Smooth muscle cell (in vitro differentiated cells): ENCODE results near the gene NBAS. TPM values are rescaled to one million over a fixed set of nuclear protein-coding genes. Genes with fewer than 3 reads are reported as not detected.

Experiments
- DNase-seq: peaks from one replicate; lab custom pipeline; 2025; ENCODE audit not compliant: unreplicated experiment; lab: John Stamatoyannopoulos, UW
- H2AFZ ChIP-seq: fragments of 200-600 bp; sonication (generic); 2 replicates; pipeline ENCODE4 v1.6.0; 2016; ENCODE audit warnings: antibody characterized with exemption, low read depth, mild to moderate bottlenecking
- H3F3A ChIP-seq: fragments of 200-600 bp; sonication (generic); 2 replicates; pipeline ENCODE4 v1.6.0; 2017; ENCODE audit warnings: antibody characterized with exemption, low read depth
- H3K27ac ChIP-seq: fragments of 200-600 bp; sonication (generic); 2 replicates; pipeline ENCODE4 v1.5.1; 2016; ENCODE audit warnings: low read depth, mild to moderate bottlenecking
- H3K27me3 ChIP-seq: fragments of 200-600 bp; sonication (generic); 2 replicates; pipeline ENCODE4 v1.6.1; 2016; ENCODE audit warnings: low read depth, mild to moderate bottlenecking
- H3K36me3 ChIP-seq: fragments of 200-600 bp; sonication (generic); 2 replicates; pipeline ENCODE4 v1.5.1; 2016; ENCODE audit warnings: low read depth
- H3K4me1 ChIP-seq: fragments of 200-600 bp; sonication (generic); 2 replicates; pipeline ENCODE4 v1.5.1; 2016; ENCODE audit warnings: low read depth
- H3K4me2 ChIP-seq: fragments of 200-600 bp; sonication (generic); 2 replicates; pipeline ENCODE4 v1.6.0; 2016; ENCODE audit warnings: mild to moderate bottlenecking
- H3K4me3 ChIP-seq: fragments of 200-600 bp; sonication (generic); 2 replicates; pipeline ENCODE4 v1.5.1; 2016; ENCODE audit warnings: mild to moderate bottlenecking
- H3K79me2 ChIP-seq: fragments of 200-600 bp; sonication (generic); 2 replicates; pipeline ENCODE4 v1.6.0; 2016; ENCODE audit warnings: low read depth, mild to moderate bottlenecking
- H3K9ac ChIP-seq: fragments of 200-600 bp; sonication (generic); 2 replicates; pipeline ENCODE4 v1.6.0; 2016; ENCODE audit warnings: low read depth
- H3K9me3 ChIP-seq: fragments of 200-600 bp; sonication (generic); replicated peaks from 2 replicates; pipeline ENCODE4 v1.5.1; 2016; ENCODE audit warnings: low read depth
- H4K20me1 ChIP-seq: fragments of 200-600 bp; sonication (generic); 2 replicates; pipeline ENCODE4 v1.6.0; 2016; ENCODE audit warnings: low read depth
- WGBS: methylation state at CpG from one replicate; pipeline ENCODE4 v1.1.7; 2016; ENCODE audit warnings: low lambda C conversion rate; 5-methylcytosine and 5-hydroxymethylcytosine counted together
- polyA plus RNA-seq: library from polyadenylated mRNA; unstranded; fragments of >200 nt; fragmentation: Nextera tagmentation; extraction: Ambion mirVana; gene quantifications from 2 replicates; pipeline ENCODE4 v1.2.1, GENCODE V29; 2016
- total RNA-seq: library from RNA; depleted of rRNA; stranded (reverse); fragments of >200 nt; gene quantifications from 2 replicates; pipeline ENCODE4 v1.2.3, GENCODE V29; 2014
- TF ChIP-seq, protein P1 (sequence below): fragments of 200-600 bp; sonication (generic); IDR thresholded peaks from 2 replicates; pipeline ENCODE4 v1.5.1; 2017; ENCODE audit warnings: borderline replicate concordance, mild to moderate bottlenecking, antibody characterized with exemption; ENCODE audit not compliant: insufficient read depth, poor library complexity, severe bottlenecking

Gene NBAS
- total and polyA plus RNA-seq, 2 experiments from 2014 or later, result 31.2 to 51.1 TPM

DNA sequence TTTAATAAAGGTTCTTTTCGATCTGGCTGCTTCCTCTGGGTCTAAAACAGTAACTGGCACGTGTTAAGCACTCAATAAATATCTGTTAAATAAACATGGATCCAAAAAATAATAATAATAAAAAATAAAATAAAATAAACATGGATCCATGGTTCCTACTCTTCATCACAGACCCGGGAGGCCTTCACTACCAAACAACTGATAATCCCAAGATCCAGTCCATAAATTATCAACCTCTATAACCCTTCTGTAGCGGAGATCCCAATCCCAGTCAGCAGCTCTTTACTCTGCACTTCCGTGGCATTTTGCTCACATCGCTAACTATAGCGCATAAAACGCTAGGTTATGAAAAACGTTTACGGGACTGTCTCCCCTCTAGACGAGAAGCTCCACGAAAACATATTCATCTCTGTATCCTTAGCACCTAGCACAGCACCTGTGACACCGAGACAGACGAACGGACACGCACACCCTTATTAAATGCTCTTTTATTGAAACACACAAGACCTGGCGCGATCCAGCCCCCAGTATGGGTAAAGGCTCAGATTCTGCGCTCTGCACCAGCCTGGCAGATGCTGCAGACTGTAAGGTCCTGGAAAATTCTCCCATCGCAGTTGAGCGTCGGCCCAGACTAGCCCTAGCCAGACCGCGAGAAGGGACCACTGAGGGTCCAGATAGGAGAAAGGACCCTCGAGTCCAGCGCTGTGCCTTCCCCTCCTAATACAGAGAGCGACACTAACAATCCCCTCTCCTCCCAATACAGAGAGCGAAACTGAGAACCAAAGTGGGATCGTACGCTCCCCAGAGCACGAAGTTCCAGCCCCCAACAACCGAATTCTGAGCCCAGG is 770 bp downstream of the NBAS start:
- 5% methylated on average over 28 of the region's 32 CpGs for WGBS
- DNase-seq, result no peak
- H3K27ac ChIP-seq, result peak overlapping the region; percentile 99

GRCh38 chr2:15559379-15560139 is 1.6 kb downstream of the NBAS start:
- 84% methylated on average over 6 of the region's 6 CpGs for WGBS
- DNase-seq, result no peak
- Histone ChIP-seq H3K9ac (peak overlapping the region; percentile 99), H3K27ac (no peak overlapping the region), H3K9me3 (no peaks in the 10 kb centered on the region), H3K4me2 (peak overlapping the region; percentile 98), H2AFZ (no peak overlapping the region), H3K27me3 (no peaks in the 10 kb centered on the region), H4K20me1 (peaks cover 39% of the 10 kb centered on the region), H3K36me3 (no peaks in the 10 kb centered on the region), H3K4me3 (peak overlapping the region; percentile 94), H3K4me1 (peaks cover 7% of the 10 kb centered on the region), H3K79me2 (peaks cover 54% of the 10 kb centered on the region), H3F3A (peaks cover 4% of the 10 kb centered on the region)
- TF ChIP-seq, protein P1, sequence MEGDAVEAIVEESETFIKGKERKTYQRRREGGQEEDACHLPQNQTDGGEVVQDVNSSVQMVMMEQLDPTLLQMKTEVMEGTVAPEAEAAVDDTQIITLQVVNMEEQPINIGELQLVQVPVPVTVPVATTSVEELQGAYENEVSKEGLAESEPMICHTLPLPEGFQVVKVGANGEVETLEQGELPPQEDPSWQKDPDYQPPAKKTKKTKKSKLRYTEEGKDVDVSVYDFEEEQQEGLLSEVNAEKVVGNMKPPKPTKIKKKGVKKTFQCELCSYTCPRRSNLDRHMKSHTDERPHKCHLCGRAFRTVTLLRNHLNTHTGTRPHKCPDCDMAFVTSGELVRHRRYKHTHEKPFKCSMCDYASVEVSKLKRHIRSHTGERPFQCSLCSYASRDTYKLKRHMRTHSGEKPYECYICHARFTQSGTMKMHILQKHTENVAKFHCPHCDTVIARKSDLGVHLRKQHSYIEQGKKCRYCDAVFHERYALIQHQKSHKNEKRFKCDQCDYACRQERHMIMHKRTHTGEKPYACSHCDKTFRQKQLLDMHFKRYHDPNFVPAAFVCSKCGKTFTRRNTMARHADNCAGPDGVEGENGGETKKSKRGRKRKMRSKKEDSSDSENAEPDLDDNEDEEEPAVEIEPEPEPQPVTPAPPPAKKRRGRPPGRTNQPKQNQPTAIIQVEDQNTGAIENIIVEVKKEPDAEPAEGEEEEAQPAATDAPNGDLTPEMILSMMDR, result no peak

More for the DNA sequence above, 770 bp downstream of the NBAS start:
- TF ChIP-seq, protein P1, result no peak
- Histone ChIP-seq H3K36me3 (no peaks in the 10 kb centered on the region), H3K27me3 (peaks cover 2% of the 10 kb centered on the region), H3F3A (peaks cover 4% of the 10 kb centered on the region), H2AFZ (peak overlapping the region; percentile 52), H3K79me2 (peaks cover 54% of the 10 kb centered on the region), H3K9me3 (no peaks in the 10 kb centered on the region), H4K20me1 (peaks cover 32% of the 10 kb centered on the region), H3K4me1 (peaks cover 7% of the 10 kb centered on the region), H3K4me3 (peak overlapping the region; percentile 94), H3K9ac (peak overlapping the region; percentile 99), H3K4me2 (peak overlapping the region; percentile 98)

DNA sequence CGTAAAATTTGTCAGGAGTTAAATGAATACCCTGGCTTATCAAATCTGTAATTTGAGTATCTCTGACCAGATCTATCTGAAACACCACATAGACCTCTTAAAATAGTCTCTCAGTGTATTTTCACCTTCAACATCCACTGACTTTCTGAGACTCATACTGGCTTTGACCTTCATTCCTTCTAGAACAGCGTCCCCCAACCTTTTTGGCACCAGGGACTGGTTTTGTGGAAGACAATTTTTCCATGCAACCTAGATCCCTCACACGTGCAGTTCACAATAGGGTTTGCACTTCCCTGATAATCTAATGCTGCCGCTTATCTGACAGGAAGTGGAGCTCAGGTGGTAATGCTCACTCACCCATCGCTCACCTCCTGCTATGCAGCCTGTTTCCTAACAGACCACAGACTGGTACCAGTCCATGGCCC is 3.2 kb downstream of the NBAS start:
- Histone ChIP-seq H3F3A (peaks cover 4% of the 10 kb centered on the region), H3K79me2 (peaks cover 60% of the 10 kb centered on the region), H3K9ac (no peak overlapping the region), H3K4me3 (no peak overlapping the region), H3K9me3 (no peaks in the 10 kb centered on the region), H3K27ac (no peak overlapping the region), H3K27me3 (no peaks in the 10 kb centered on the region), H3K4me2 (no peak overlapping the region), H2AFZ (no peak overlapping the region), H3K36me3 (no peaks in the 10 kb centered on the region), H3K4me1 (peaks cover 7% of the 10 kb centered on the region), H4K20me1 (peaks cover 44% of the 10 kb centered on the region)
- TF ChIP-seq, protein P1, result no peak
- WGBS, result 91% methylated on average over 5 of the region's 5 CpGs
- no peak for DNase-seq
